Measurements from ENCODE around the gene PDE4D. TPM values are rescaled to one million over a fixed set of nuclear protein-coding genes. Genes with fewer than 3 reads are reported as not detected.
A peak's percentile ranks its signal among the peaks of the same experiment; 100 is the strongest.

Gene PDE4D
- total RNA-seq, 1 experiment from 2014 or later: 3.3 TPM

GRCh38 chr5:59503220-59503619 is 390.3 kb downstream of the PDE4D start:
- Mint-ChIP-seq H3K27ac (no peak overlapping the region), H3K4me3 (no peak overlapping the region), H3K4me1 (no peaks in the 10 kb centered on the region; the same call in 1 of the 2 replicates), H3K36me3 (no peaks in the 10 kb centered on the region), H3K9me3 (no peaks in the 10 kb centered on the region), H3K27me3 (ENCODE audit: low read depth) (no peaks in the 10 kb centered on the region)
- CTCF ChIA-PET: interaction anchor here (0.7 to 1.4 kb wide), 3 partner anchors 157 to 297 kb away, joined by 3 to 6 read pairs (median 3); no protein-coding TSS in a partner anchor
- DNase-seq (ENCODE audit: low spot score) (no peak), ATAC-seq (peak; percentile 55; the same call in 1 of the 2 replicates)
- POLR2A ChIA-PET: no interaction called here
- TF ChIP-seq PREB (CRISPR knock-in tag; IDR thresholded peaks at IDR 0.05; ENCODE audit: borderline replicate concordance) (no peak), SMAD4 (CRISPR knock-in tag; IDR thresholded peaks at IDR 0.05) (no peak), ESRRA (CRISPR knock-in tag; IDR thresholded peaks at IDR 0.05; ENCODE audit: borderline replicate concordance) (no peak), CTCF (IDR thresholded peaks at IDR 0.05) (no peak), USF2 (CRISPR knock-in tag; IDR thresholded peaks at IDR 0.05) (no peak), NFYB (CRISPR knock-in tag; conservative IDR thresholded peaks at IDR 0.05; ENCODE audit: low read depth) (no peak), NFE2L1 (CRISPR knock-in tag; IDR thresholded peaks at IDR 0.05) (no peak), TCF7 (CRISPR knock-in tag; IDR thresholded peaks at IDR 0.05; ENCODE audit: low read depth) (no peak), HMGXB4 (CRISPR knock-in tag; IDR thresholded peaks at IDR 0.05) (no peak), ZNF423 (CRISPR knock-in tag; IDR thresholded peaks at IDR 0.05) (no peak), HMGA2 (CRISPR knock-in tag; IDR thresholded peaks at IDR 0.05) (no peak), NFATC4 (CRISPR knock-in tag; IDR thresholded peaks at IDR 0.05) (no peak), ZNF281 (CRISPR knock-in tag; IDR thresholded peaks at IDR 0.05) (no peak), ATF2 (CRISPR knock-in tag; IDR thresholded peaks at IDR 0.05; ENCODE audit: borderline replicate concordance, low read depth) (no peak), ZNF219 (CRISPR knock-in tag; IDR thresholded peaks at IDR 0.05; ENCODE audit: borderline replicate concordance) (no peak), SOX15 (CRISPR knock-in tag; IDR thresholded peaks at IDR 0.05) (no peak), E2F1 (CRISPR knock-in tag; IDR thresholded peaks at IDR 0.05) (no peak), MYBL2 (CRISPR knock-in tag; IDR thresholded peaks at IDR 0.05) (no peak), AFF4 (CRISPR knock-in tag; IDR thresholded peaks at IDR 0.05; ENCODE audit: borderline replicate concordance) (no peak)
